GM18526 (cell line): ENCODE data around the gene TPST1.

Experiments
- POLR2A ChIP-seq: IDR thresholded peaks from 3 replicates; pipeline ENCODE4 v1.6.1; 2011; ENCODE audit not compliant: insufficient read length; ENCODE audit errors: extremely low read depth

Gene TPST1

DNA sequence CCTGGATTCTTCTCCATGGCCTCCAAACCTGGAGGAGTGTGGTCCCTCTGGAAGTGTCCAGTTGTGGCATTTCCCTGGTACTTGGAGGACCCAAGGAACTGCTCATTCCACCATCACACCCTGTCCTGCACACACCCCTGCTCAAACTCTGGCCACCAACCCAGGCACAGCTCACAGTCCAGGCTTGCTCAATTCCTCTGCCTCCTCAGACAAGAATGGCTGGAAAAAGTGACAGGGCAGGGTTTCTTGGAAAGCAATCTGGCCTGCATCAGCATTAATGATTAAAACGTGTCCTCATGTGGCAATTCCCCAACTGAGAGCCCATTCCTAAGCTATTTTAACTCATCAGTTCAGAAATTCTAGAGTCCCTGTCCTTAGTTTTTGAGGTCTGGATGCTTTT is 17.2 kb upstream of the TPST1 start:
- no peak for TF ChIP-seq POLR2A

DNA sequence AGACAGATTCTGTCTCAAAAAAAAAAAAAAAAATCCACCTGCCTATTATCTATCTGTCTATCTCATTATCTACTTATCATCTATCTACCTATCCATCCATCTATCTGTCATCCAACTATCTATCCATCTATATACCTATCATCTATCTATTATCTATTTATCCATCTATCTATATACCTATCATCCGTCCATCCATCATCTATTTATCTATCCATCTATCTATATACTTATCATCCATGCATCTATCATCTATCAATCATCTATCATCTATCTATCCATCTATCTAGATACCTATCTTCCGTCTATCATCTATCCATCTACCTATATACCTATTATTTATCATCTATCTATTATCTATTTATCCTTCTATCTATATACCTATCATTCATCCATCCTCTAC is 16.5 kb upstream of the TPST1 start:
- no peak for TF ChIP-seq POLR2A

DNA sequence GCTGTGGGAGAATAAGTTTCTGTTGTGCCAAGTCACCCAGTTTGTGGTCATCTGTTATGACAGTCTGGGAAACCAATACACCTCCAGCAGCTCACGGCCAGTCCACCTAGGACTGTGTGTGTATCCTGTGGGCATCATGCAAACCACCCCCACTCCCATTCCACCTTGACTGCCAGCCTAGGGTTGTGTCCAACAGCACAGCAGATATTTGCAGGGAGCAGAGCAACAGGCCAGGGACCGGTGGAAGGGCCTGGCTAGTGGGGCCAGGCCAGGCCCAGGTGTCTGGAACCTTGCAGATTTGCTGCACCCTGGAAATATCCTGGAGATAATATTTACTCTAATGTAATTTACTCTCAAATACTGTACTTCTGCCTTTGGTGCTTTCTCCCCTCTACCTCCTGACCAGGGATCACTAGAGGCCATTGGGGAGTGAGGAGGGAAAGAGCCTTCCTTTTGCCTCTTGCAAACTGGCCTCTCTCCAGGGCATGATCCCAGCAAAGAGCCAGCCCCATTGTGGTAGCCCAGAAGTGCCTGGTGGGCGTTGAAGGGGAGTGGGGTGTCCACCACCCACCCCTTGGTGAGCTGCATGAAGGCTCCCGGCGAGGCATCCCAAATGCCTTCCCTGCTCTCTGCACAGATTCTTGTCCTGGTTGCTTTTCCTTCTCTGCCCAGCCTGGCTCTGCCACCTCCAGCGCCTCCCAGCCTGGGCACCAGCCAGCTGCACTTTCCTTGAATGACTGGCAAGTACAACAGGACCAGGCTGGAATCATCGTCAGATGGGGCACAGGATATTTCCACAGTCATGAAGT is 15.2 kb upstream of the TPST1 start:
- no peak for TF ChIP-seq POLR2A

DNA sequence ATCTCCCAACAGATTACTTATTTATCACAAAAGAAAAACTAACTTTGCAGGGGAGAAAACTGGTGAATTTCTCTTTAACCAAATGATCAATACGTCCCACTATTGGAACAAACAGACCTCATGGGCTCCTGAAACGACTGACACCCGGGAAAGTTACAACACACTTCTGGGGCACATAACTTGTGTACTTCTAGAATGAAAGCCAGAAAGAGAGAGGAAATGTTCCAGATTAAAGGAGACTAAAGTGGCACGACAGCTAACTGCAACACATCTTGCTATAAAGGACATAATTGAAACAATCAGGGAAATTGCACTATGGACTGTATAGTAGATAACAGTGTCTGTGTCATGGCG is 14.7 kb upstream of the TPST1 start:
- no peak for TF ChIP-seq POLR2A

DNA sequence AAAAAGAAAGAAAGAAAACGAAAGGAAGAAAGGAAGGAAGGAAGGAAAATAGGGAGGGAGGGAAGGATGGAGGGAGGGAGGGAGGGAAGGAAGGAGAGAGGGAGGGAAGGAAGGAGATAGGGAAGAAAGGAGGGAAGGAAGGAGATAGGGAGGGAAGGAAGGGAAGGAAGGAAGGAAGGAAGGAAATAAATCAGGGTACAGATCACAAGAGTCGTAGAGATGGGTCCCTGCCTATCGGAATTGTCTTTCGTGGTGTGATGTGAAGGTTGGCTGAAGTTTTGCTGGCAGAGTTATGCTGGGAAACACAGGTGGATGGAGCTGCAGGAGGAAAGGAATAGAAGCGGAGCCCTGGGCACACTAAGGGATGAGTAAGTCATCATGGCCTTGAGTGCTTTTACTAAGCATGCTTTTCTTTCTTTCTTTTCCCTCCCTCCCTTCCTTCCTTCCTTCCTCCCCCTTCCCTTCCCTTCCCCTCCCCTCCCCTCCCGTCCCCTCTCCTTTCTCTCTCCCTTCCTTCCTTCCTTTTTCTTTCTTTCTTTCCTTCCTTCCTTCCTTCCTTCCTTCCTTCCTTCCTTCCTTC is 11.9 kb upstream of the TPST1 start:
- TF ChIP-seq POLR2A, result no peak

DNA sequence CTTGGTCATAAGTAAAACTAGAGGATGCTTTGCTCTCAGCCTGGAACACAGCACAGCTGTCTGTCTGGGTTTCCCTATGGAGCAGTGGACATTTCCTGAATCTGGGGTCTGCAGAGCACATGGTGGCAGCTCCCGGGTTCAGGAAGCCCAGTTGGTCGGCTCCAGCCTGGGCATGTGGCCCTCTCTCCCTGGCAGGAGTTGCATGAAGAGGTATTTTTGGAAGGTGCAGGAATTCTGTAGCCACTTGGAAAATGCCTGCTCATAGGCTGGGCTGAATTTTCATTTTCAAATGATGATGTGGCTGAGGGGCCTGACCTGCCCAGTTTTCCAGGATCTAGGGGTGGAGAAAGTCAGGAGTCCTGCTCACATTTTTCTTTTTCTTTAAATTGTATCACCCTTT is 6.7 kb upstream of the TPST1 start:
- TF ChIP-seq POLR2A, result no peak

DNA sequence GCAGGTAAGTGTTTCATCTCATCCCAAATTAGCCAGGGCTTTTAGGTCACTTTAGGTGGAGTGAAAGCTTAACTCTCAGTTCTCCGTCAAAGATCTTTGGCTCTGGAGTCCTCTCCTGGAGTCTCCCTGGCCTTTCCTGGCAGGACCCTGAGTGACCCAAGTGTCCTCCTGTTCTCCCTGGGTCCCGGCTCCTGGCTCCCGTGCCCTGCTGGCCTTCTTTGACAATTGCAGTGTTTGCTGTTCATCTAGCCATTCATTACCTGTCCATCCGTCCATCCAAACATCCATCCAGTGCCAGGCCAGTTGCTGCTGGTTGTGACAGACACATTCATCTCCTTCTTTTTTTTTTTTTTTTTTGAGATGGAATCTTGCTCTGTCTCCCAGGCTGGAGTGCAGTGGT is 6.2 kb upstream of the TPST1 start:
- TF ChIP-seq POLR2A, result no peak

DNA sequence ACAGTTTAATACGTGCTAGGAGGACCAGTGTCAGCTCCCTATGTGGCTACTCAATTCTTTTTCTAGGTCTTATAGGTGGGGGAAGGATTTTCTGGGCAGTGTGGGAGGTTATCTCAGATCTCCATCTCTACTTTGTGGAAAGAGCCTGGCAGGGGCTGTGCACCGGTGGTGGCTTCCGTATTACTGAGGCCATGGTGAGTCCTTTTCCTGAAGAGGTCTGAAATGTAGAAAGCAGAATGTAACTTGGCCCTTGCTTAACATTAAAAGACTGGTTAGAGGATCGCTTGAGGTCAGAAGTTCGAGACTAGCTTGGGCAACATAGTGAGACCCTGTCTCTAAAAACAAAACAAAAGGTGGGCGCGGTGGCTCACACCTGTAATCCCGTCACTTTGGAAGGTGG is 2.7 kb upstream of the TPST1 start:
- no peak for TF ChIP-seq POLR2A

DNA sequence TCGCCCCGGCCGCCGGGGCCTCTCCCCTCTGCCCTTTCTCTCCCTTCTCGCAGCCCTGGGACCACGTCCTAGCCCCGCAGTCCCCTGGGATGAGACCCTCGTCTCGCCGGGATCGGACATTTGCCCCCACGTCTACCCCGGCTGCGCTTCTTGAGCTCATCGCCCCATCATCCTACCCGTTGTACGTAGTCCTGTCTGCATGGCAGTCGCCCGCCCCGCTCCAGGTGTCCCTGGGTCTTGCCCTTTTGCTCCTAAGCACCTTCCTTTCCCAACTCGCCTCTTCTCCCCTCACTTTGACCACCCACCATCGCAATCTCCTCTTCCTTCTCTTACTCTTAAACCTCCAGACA is 582 bp downstream of the TPST1 start:
- TF ChIP-seq POLR2A, result no peak

DNA sequence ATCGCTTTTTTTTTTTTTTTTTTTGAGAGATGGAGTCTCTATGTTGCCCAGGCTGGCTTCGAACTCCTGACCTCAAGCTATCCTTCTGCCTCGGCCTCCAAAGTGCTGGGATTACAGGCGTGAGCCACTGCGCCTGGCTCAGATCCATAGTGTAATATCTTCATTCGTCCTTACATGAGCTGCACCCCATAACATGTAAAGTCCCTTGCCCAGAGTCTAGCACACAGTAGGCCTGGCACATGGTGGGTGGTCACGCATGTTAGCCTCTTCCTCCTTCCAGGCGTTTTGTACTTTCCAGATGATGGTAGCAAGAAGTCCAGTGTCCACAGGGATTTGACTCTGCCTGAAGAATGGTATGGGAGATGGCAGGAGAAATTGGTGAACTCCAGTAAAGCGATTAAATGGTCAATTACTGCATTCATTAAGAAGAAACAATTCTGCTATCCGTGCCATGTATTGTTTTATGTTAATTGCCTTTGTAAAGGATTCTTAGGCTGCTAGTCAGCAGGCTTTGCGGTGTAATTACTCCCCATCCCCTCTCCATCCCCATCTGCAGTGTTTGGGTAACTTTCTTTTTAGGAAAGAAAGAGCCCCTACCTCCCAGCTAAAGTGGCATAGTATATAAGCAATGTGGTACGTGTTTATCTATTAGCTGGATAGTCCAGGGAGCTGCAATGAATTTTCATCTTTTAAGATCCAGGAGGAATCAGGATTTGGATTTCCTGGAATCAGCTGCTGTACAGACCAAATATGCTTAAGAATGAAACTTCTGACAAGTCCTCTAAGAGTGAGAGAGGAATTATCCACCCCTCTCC is 1.2 kb downstream of the TPST1 start:
- TF ChIP-seq POLR2A, result no peak

DNA sequence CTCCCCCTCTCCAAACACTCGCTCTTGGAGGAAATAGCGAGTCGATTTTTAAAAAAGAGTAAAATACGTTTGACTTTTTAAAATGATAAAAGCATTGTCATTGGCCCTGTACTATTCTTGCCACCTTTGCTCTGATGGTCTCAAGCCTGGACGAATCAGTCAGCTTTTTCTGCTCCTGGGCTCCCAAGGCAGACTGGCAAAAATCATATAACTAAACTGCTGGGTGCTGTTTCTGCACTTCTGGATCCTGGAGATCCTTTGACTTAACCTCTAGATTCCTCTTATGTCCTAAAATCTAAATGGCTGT is 1.8 kb downstream of the TPST1 start:
- TF ChIP-seq POLR2A, result no peak

DNA sequence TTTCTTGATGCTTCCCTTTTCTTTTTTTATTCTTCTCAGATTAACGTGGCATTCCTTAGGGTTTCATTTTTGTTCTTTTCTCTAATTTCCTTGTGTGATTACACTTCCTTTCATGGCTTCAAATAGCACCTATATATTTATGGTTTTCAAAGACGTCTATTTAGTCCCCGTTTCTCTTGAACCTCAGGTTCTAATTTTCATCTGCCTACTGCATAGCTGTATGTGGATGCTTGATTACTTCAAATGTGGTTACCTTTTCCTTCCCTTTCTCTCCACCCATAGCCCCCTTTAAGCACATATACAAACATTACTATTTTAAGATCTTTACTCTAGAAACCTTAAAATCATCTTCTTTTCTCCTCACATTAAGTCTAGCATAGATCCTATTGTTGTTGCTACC is 2.4 kb downstream of the TPST1 start:
- no peak for TF ChIP-seq POLR2A

DNA sequence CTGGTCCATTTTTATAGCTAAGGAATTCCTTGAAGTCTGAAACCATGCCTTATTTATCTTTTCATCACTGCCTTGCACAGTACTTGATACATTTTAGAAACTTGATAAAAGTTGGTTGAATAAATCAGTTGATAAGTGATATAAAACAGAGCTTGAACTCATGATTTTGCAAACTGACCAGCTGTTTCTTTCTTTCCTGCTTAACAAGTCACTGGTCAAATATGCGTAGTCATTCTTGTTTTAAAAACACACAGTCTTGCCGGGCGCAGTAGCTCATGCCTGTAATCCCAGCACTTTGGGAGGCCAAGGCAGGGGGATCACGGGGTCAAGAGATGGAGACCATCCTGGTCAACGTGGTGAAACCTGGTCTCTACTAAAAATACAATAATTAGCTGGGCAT is 6.3 kb downstream of the TPST1 start:
- TF ChIP-seq POLR2A, result no peak

DNA sequence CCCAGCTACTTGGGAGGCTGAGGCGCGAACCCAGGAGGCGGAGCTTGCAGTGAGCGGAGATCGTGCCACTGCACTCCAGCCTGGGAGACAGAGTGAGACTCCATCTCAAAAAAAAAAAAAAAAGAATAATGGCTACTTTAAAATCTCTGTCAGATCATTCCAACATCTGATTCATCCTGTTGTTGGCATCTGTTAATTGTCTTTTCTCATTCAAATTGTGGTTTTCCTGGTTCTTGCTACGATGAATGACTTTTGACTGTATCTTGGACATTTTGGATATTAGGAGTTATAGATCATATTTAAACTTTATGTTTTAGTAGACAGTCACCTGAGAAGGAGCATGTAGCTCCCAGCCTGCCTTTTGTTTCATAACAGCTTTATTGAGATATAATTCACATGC is 8.5 kb downstream of the TPST1 start:
- TF ChIP-seq POLR2A, result no peak

DNA sequence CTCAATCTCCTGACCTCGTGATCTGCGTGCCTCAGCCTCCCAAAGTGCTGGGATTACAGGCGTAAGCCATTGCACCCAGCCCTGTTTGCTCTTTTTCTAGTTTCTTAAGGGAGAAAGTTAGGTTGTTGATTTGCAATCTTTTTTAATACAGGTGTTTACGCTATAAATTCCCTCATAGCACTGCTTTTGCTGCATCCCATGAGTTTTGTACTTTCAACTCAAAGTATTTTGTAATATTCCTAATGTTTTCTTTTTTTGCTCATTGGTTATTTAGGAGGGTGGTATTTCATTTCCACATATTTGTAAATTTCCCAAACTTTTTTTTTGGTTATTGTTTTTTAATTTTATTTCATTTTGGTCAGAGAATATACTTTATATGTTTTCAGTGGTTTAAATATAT is 11.6 kb downstream of the TPST1 start:
- TF ChIP-seq POLR2A, result no peak

DNA sequence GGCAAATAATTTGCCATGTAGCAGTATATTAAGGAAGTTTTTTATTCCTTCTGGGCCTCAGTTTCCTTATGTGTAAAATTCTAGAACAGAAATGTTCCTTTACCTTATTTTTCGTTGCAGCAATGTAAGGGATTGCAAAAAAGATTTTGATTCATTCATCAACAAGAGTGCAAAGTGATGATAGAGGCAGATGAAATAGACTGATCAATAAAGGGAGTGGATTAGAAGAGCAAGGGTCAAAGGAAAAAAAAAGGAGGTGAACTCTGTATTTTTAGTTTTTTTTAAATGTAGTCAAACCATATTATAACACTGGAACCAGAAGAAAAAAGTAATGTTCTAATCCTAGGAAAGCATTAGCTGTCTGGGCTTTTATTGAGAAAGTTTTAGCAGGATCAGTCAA is 14.7 kb downstream of the TPST1 start:
- TF ChIP-seq POLR2A, result no peak

DNA sequence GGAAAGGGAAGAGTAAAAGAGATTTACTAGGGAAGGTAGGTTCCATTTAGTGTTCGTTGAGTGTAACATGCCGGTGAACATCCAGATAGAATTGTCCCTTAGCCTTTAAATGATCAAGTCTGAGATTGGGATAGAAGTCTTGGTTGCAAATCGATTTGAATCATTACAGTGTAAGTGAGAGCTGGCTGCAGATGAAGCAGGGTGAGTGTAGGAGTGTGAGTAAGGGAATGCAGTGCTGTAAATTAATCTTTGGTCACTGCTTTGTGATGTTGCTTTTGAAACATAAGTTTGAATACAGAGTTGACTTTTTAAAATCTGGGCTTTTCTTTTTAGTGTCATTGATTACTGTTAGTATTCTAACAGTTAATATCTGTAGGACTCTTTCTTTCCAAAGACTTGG is 16.3 kb downstream of the TPST1 start:
- no peak for TF ChIP-seq POLR2A
